ENCODE results near the gene KCNJ1. TPM values are rescaled to one million over a fixed set of nuclear protein-coding genes. Genes with fewer than 3 reads are reported as not detected.

Gene KCNJ1
- total RNA-seq, 1 experiment from 2014 or later: not detected

DNA sequence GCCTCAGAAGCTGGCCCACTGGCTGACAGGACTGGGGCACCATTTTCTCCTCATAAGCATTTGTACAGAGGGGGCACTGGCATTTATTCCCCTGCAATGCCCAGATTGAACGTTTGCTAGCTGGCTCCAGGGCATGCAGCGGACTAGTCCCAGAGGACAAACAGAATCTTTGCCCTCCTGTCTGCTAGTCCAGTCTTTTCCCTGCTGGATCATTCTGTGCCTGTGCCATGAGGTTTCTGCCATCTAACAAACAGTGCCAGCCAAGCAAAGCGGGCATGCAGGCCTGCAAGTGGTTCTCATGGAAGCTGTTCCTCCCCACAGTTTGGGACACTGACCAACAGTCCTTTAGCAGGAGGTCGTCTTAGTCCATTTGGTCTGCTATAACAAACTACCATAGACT, 53.4 kb downstream of the KCNJ1 start:
- H3K4me2 ChIP-seq (ENCODE audit: low read length): no peak overlapping the region
- H3K36me3 ChIP-seq (ENCODE audit: low read depth, low read length): no peaks in the 10 kb centered on the region
- POLR2A ChIA-PET (ENCODE audit: unreplicated experiment): no interaction called here
- no peak overlapping the region for H3K27ac ChIP-seq (ENCODE audit: low read length)
- no peak for DNase-seq
- H3K9me2 ChIP-seq (replicated peaks; ENCODE audit: low read length): 0 out of 2 replicates have a peak, but pooled peaks cover 4% of the 10 kb centered on the region
- ATAC-seq: no peak
- no peaks in the 10 kb centered on the region for H4K20me1 ChIP-seq (ENCODE audit: low read length)
- H3K9ac ChIP-seq (ENCODE audit: low read length): no peak overlapping the region
- no peak overlapping the region for H2AFZ ChIP-seq (ENCODE audit: low read length)
- H3K27me3 ChIP-seq (ENCODE audit: low read length): 0 out of 2 replicates have a peak, but pooled peaks cover 1% of the 10 kb centered on the region
- no TSS peak for BruUV-seq (replicated peaks)
- no peak overlapping the region for H3K4me3 ChIP-seq (ENCODE audit: low read length)
- no peaks in the 10 kb centered on the region for H3K9me3 ChIP-seq (ENCODE audit: low read length)
- CTCF ChIA-PET: no interaction called here
- no peaks in the 10 kb centered on the region for H3K4me1 ChIP-seq (ENCODE audit: insufficient read depth, low read length)
- no peaks in the 10 kb centered on the region for H3F3A ChIP-seq (ENCODE audit: low read length, unreplicated experiment)
- intact Hi-C loops (cut with micrococcal nuclease): no loop called here
- H3K79me2 ChIP-seq (ENCODE audit: low read length): no peaks in the 10 kb centered on the region
- TF ChIP-seq, protein P1, sequence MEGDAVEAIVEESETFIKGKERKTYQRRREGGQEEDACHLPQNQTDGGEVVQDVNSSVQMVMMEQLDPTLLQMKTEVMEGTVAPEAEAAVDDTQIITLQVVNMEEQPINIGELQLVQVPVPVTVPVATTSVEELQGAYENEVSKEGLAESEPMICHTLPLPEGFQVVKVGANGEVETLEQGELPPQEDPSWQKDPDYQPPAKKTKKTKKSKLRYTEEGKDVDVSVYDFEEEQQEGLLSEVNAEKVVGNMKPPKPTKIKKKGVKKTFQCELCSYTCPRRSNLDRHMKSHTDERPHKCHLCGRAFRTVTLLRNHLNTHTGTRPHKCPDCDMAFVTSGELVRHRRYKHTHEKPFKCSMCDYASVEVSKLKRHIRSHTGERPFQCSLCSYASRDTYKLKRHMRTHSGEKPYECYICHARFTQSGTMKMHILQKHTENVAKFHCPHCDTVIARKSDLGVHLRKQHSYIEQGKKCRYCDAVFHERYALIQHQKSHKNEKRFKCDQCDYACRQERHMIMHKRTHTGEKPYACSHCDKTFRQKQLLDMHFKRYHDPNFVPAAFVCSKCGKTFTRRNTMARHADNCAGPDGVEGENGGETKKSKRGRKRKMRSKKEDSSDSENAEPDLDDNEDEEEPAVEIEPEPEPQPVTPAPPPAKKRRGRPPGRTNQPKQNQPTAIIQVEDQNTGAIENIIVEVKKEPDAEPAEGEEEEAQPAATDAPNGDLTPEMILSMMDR (conservative IDR thresholded peaks at IDR 0.05; ENCODE audit: low read depth, low read length): no peak
- TF ChIP-seq EZH2 (IDR thresholded peaks at IDR 0.05; ENCODE audit: low read length, unreplicated experiment) (no peak), EZH2phosphoT487 (IDR thresholded peaks at IDR 0.05; ENCODE audit: borderline replicate concordance, low read length) (no peak)

DNA sequence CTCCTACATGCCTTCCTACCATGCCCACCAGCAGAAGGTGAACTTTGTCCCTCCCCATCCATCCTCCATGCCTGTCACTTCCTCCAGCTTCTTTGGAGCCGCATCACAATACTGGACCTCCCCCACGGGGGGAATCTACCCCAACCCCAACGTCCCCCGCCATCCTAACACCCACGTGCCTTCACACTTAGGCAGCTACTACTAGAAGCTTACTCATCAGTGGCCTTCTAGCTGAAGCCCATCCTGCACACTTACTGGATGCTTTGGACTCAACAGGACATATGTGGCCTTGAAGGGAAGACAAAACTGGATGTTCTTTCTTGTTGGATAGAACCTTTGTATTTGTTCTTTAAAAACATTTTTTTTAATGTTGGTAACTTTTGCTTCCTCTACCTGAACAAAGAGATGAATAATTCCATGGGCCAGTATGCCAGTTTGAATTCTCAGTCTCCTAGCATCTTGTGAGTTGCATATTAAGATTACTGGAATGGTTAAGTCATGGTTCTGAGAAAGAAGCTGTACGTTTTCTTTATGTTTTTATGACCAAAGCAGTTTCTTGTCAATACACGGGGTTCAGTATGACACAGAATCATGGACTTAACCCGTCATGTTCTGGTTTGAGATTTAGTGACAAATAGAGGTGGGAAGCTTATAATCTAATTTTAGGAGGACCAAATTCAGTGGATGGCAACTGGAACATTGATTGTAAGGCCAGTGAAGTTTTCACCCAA, 56.1 kb downstream of the KCNJ1 start:
- no peak overlapping the region for H2AFZ ChIP-seq (ENCODE audit: low read length)
- no TSS peak for BruUV-seq (replicated peaks)
- no peaks in the 10 kb centered on the region for H3K4me1 ChIP-seq (ENCODE audit: insufficient read depth, low read length)
- ChIA-PET POLR2A (ENCODE audit: unreplicated experiment) (no interaction called here), CTCF (no interaction called here)
- TF ChIP-seq, protein P1 (conservative IDR thresholded peaks at IDR 0.05; ENCODE audit: low read depth, low read length): no peak
- TF ChIP-seq EZH2 (IDR thresholded peaks at IDR 0.05; ENCODE audit: low read length, unreplicated experiment) (no peak), EZH2phosphoT487 (IDR thresholded peaks at IDR 0.05; ENCODE audit: borderline replicate concordance, low read length) (no peak)
- no peak overlapping the region for H3K4me3 ChIP-seq (ENCODE audit: low read length)
- no peaks in the 10 kb centered on the region for H3K79me2 ChIP-seq (ENCODE audit: low read length)
- H3F3A ChIP-seq (ENCODE audit: low read length, unreplicated experiment): no peaks in the 10 kb centered on the region
- H4K20me1 ChIP-seq (ENCODE audit: low read length): no peaks in the 10 kb centered on the region
- H3K9ac ChIP-seq (ENCODE audit: low read length): no peak overlapping the region
- H3K4me2 ChIP-seq (ENCODE audit: low read length): no peak overlapping the region
- H3K27ac ChIP-seq (ENCODE audit: low read length): no peak overlapping the region
- DNase-seq: no peak
- no peaks in the 10 kb centered on the region for H3K9me3 ChIP-seq (ENCODE audit: low read length)
- H3K9me2 ChIP-seq (replicated peaks; ENCODE audit: low read length): no peaks in the 10 kb centered on the region
- H3K36me3 ChIP-seq (ENCODE audit: low read depth, low read length): no peaks in the 10 kb centered on the region
- no peak for ATAC-seq
- intact Hi-C loops (cut with micrococcal nuclease): no loop called here
- H3K27me3 ChIP-seq (ENCODE audit: low read length): 0 out of 2 replicates have a peak, but pooled peaks cover 6% of the 10 kb centered on the region

DNA sequence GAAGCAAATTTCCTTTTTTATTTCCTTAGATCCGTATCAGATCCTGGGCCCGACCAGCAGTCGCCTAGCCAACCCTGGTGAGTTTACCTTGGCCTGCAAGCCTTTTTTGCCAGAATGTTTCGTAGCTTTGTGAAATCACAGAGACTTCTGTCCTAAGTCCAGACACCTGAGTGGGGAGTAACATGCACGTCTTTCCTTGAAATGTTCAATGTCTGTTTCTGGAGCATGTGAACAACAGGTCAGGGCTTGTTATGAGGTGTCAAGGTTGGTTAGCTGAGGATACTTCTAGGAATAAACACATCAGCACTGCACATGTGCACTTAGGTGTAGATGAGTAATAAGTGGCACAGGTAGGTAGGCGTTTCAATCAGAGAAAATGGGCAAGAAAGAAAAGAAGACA, 58.0 kb downstream of the KCNJ1 start:
- no peak overlapping the region for H3K27ac ChIP-seq (ENCODE audit: low read length)
- no peak overlapping the region for H2AFZ ChIP-seq (ENCODE audit: low read length)
- 0 out of 2 replicates have a peak, but pooled peaks cover 6% of the 10 kb centered on the region for H3K27me3 ChIP-seq (ENCODE audit: low read length)
- no peak overlapping the region for H3K4me3 ChIP-seq (ENCODE audit: low read length)
- no peaks in the 10 kb centered on the region for H3F3A ChIP-seq (ENCODE audit: low read length, unreplicated experiment)
- no TSS peak for BruUV-seq (replicated peaks)
- H3K9ac ChIP-seq (ENCODE audit: low read length): no peak overlapping the region
- DNase-seq: no peak
- no peak overlapping the region for H3K4me2 ChIP-seq (ENCODE audit: low read length)
- ChIA-PET POLR2A (ENCODE audit: unreplicated experiment) (no interaction called here), CTCF (interaction anchor here (0.6 kb wide), 1 partner anchor 643 kb away, joined by 3 read pairs; no protein-coding TSS in a partner anchor)
- H4K20me1 ChIP-seq (ENCODE audit: low read length): no peaks in the 10 kb centered on the region
- H3K4me1 ChIP-seq (ENCODE audit: insufficient read depth, low read length): no peaks in the 10 kb centered on the region
- intact Hi-C loops (cut with micrococcal nuclease): no loop called here
- no peaks in the 10 kb centered on the region for H3K79me2 ChIP-seq (ENCODE audit: low read length)
- TF ChIP-seq EZH2phosphoT487 (IDR thresholded peaks at IDR 0.05; ENCODE audit: borderline replicate concordance, low read length) (no peak), EZH2 (IDR thresholded peaks at IDR 0.05; ENCODE audit: low read length, unreplicated experiment) (no peak)
- TF ChIP-seq, protein P1 (conservative IDR thresholded peaks at IDR 0.05; ENCODE audit: low read depth, low read length): no peak
- H3K9me2 ChIP-seq (replicated peaks; ENCODE audit: low read length): no peaks in the 10 kb centered on the region
- no peaks in the 10 kb centered on the region for H3K9me3 ChIP-seq (ENCODE audit: low read length)
- ATAC-seq: no peak
- H3K36me3 ChIP-seq (ENCODE audit: low read depth, low read length): no peaks in the 10 kb centered on the region
